ENCODE results near the gene FHIT. TPM values are rescaled to one million over a fixed set of nuclear protein-coding genes. Genes with fewer than 3 reads are reported as not detected.

FHIT gene
- total and polyA plus RNA-seq, 2 of the 4 experiments (the other 2 are of a cell fraction): 0.07 TPM; not detected in 1

DNA sequence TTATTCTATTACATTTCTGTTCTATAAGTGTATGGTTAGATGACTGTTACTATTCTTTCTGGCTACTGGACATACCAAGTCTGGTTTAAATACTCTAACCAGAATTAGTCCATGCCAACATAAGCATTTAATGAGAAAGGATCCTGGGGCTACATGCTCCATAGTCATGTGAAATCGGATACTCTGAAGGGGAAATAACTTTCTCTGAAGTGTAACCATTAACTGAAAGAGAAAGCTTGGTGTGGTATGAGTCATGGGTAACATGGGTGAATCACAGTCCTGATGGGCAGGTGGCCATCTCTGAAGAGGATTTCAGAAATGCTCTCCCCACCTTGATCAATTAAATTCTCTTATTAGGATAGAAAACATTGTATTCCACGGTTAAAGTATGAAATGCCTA is 69.4 kb downstream of the FHIT start:
- DNase-seq (peak; percentile 27), ATAC-seq (ENCODE audit: low read depth) (no peak)
- no peak overlapping the region for H2BK20ac ChIP-seq (ENCODE audit: low read depth, low read length)
- H3K9me3 ChIP-seq (ENCODE audit: control insufficient read depth, insufficient read depth, low read length): no peaks in the 10 kb centered on the region
- H2AK5ac ChIP-seq (ENCODE audit: low read depth, low read length): no peak overlapping the region
- no peak overlapping the region for H2AK9ac ChIP-seq (replicated peaks; ENCODE audit: low read depth, low read length, poor library complexity)
- H3K23ac ChIP-seq (ENCODE audit: low read depth, low read length): no peak overlapping the region
- no peak overlapping the region for H4K91ac ChIP-seq (ENCODE audit: insufficient read depth, low read depth, low read length)
- H3K4me1 ChIP-seq (ENCODE audit: control insufficient read depth, insufficient read depth, low read length): no peaks in the 10 kb centered on the region
- no peak overlapping the region for H3K18ac ChIP-seq (ENCODE audit: low read depth, low read length)
- no peak overlapping the region for H3K27ac ChIP-seq (ENCODE audit: insufficient read depth, low read length)
- no peak overlapping the region for H2BK15ac ChIP-seq (ENCODE audit: low read depth, low read length)
- no peak overlapping the region for H3K4me3 ChIP-seq (ENCODE audit: insufficient read depth, low read depth, low read length)
- in situ Hi-C loops (cut with MboI; ENCODE audit: low sequenced_read_pairs): no loop called here
- ChIA-PET CTCF (no interaction called here), POLR2A (ENCODE audit: unreplicated experiment) (no interaction called here)
- H4K5ac ChIP-seq (ENCODE audit: low read depth, low read length): no peak overlapping the region
- H3K4me2 ChIP-seq (ENCODE audit: low read depth, low read length): no peak overlapping the region
- no peak overlapping the region for H3K56ac ChIP-seq (ENCODE audit: extremely low read depth, insufficient read depth, low read length)
- H3K36me3 ChIP-seq (ENCODE audit: control insufficient read depth, insufficient read depth, low read length): no peaks in the 10 kb centered on the region
- no peaks in the 10 kb centered on the region for H3K27me3 ChIP-seq (ENCODE audit: control insufficient read depth, insufficient read depth, low read length)
- H2BK120ac ChIP-seq (ENCODE audit: low read depth, low read length): no peak overlapping the region
- dilution Hi-C loops (cut with HindIII; ENCODE audit: low sequenced_read_pairs, unreplicated experiment): no loop called here
- no peak overlapping the region for H3K4ac ChIP-seq (ENCODE audit: low read depth, low read length)
- intact Hi-C loops (cut with micrococcal nuclease): no loop called here
- H2AFZ ChIP-seq (replicated peaks; ENCODE audit: low read length, poor library complexity): no peak overlapping the region
- H2BK5ac ChIP-seq (ENCODE audit: low read depth, low read length, poor library complexity, severe bottlenecking): no peak overlapping the region
- H3K9me1 ChIP-seq (ENCODE audit: insufficient read depth, low read length): no peaks in the 10 kb centered on the region
- no peak overlapping the region for H4K8ac ChIP-seq (ENCODE audit: low read depth in 2 of 2, low read length in 2 of 2)
- no TSS peak for BruUV-seq (replicated peaks)
- TF ChIP-seq FOS (IDR thresholded peaks at IDR 0.05; ENCODE audit: low read depth, low read length) (no peak), CEBPB (IDR thresholded peaks at IDR 0.05; ENCODE audit: low read depth, low read length) (no peak), MAFK (IDR thresholded peaks at IDR 0.05; ENCODE audit: low read depth, low read length) (no peak), RFX5 (IDR thresholded peaks at IDR 0.05; ENCODE audit: low read depth, low read length) (no peak), RCOR1 (IDR thresholded peaks at IDR 0.05; ENCODE audit: insufficient replicate concordance, low read length) (no peak), BHLHE40 (IDR thresholded peaks at IDR 0.05; ENCODE audit: low read depth, low read length) (no peak), NFE2L2 (IDR thresholded peaks at IDR 0.05; ENCODE audit: low read depth, low read length) (no peak)
- TF ChIP-seq, protein P1, sequence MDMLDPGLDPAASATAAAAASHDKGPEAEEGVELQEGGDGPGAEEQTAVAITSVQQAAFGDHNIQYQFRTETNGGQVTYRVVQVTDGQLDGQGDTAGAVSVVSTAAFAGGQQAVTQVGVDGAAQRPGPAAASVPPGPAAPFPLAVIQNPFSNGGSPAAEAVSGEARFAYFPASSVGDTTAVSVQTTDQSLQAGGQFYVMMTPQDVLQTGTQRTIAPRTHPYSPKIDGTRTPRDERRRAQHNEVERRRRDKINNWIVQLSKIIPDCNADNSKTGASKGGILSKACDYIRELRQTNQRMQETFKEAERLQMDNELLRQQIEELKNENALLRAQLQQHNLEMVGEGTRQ (IDR thresholded peaks at IDR 0.05; ENCODE audit: low read depth, low read length): no peak
- TF ChIP-seq, protein P2, sequence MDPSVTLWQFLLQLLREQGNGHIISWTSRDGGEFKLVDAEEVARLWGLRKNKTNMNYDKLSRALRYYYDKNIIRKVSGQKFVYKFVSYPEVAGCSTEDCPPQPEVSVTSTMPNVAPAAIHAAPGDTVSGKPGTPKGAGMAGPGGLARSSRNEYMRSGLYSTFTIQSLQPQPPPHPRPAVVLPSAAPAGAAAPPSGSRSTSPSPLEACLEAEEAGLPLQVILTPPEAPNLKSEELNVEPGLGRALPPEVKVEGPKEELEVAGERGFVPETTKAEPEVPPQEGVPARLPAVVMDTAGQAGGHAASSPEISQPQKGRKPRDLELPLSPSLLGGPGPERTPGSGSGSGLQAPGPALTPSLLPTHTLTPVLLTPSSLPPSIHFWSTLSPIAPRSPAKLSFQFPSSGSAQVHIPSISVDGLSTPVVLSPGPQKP (IDR thresholded peaks at IDR 0.05; ENCODE audit: borderline replicate concordance, low read depth, low read length): no peak
- no peaks in the 10 kb centered on the region for H3K79me1 ChIP-seq (ENCODE audit: low read depth in 1 of 2, low read length in 2 of 2)
- no peak overlapping the region for H3K9ac ChIP-seq (ENCODE audit: low read depth, low read length)
- no peak overlapping the region for H3K14ac ChIP-seq (replicated peaks; ENCODE audit: low read depth, low read length)
- H4K20me1 ChIP-seq (ENCODE audit: insufficient read depth, low read length): no peaks in the 10 kb centered on the region
- no CpG with 5 or more reads among the region's 2 CpGs for WGBS, 2 experiments (ENCODE audit: extremely low coverage in 2 of 2, insufficient read length in 1 of 2)
